HepG2 (cell line): Measurements from ENCODE around the gene KHNYN. TPM values are rescaled to one million over a fixed set of nuclear protein-coding genes. Genes with fewer than 3 reads are reported as not detected.

Source experiments
- CHD2 ChIP-seq: IDR thresholded peaks from 2 replicates; pipeline ENCODE4 v1.6.1; 2011; ENCODE audit warnings: low read depth, low read length, improper control_type of control experiment
- FOXA1 ChIP-seq, 2 experiments: fragments of 450-650 bp in 1 of 2; sonication (generic) in 1 of 2; formaldehyde crosslinking in 1 of 2; IDR thresholded peaks; 2 replicates each; pipeline versions ENCODE4 v1.4.0 to v1.6.1; 2016 to 2020; ENCODE audit warnings: missing genetic modification reagents in 1 of 2
- KDM4B ChIP-seq: sonication (generic); formaldehyde crosslinking; IDR thresholded peaks from 2 replicates; pipeline ENCODE4 v1.4.0; 2020; ENCODE audit warnings: missing genetic modification reagents
- MED8 ChIP-seq: sonication (generic); formaldehyde crosslinking; IDR thresholded peaks from 2 replicates; pipeline ENCODE4 v1.8.1; 2023; ENCODE audit warnings: mild to moderate bottlenecking, missing genetic modification reagents; ENCODE audit not compliant: insufficient replicate concordance
- MLLT10 ChIP-seq: sonication (generic); formaldehyde crosslinking; IDR thresholded peaks from 2 replicates; pipeline ENCODE4 v1.4.0; 2020; ENCODE audit warnings: missing genetic modification reagents
- NCOR1 ChIP-seq: fragments of 200-600 bp; sonication (generic); IDR thresholded peaks from 2 replicates; pipeline ENCODE4 v1.7.0; 2017; ENCODE audit warnings: antibody characterized with exemption, low read length, borderline replicate concordance
- NFE2L2 ChIP-seq: fragments of 150-350 bp; IDR thresholded peaks from 2 replicates; pipeline ENCODE4 v1.6.1; 2014; ENCODE audit warnings: low read length
- NFIB ChIP-seq: sonication (generic); formaldehyde crosslinking; IDR thresholded peaks from 2 replicates; pipeline ENCODE4 v1.9.0; 2021; ENCODE audit warnings: missing genetic modification reagents, mild to moderate bottlenecking, borderline replicate concordance
- POLR2AphosphoS5 ChIP-seq: IDR thresholded peaks from 2 replicates; pipeline ENCODE4 v1.6.1; 2012; ENCODE audit warnings: low read depth, low read length
- ZFP90 ChIP-seq: sonication (generic); formaldehyde crosslinking; IDR thresholded peaks from 2 replicates; pipeline ENCODE4 v1.8.0; 2022; ENCODE audit warnings: missing genetic modification reagents, mild to moderate bottlenecking, inconsistent platforms, borderline replicate concordance
- polyA plus RNA-seq, 8 experiments: library from polyadenylated mRNA; depleted of rRNA in 3 of 8; stranded (reverse) in 7 of 8; unstranded in 1 of 8; fragments of >200 nt; fragmentation: Illumina TruSeq in 4 of 8; extraction: Trizol in 4 of 8; gene quantifications; 2 replicates each; pipeline versions ENCODE4 v1.2.1 to v1.2.3, GENCODE V29; 2011 to 2016; ENCODE audit warnings: low read depth in 4 of 8, missing spikeins in 1 of 8, mixed read lengths in 1 of 8; ENCODE audit not compliant: insufficient read depth in 1 of 8
- total RNA-seq, 5 experiments: library from RNA; depleted of rRNA; stranded (reverse); fragments of >200 nt; fragmentation: Illumina TruSeq; extraction: Trizol; gene quantifications; 2 replicates each; pipeline ENCODE4 v1.2.3, GENCODE V29; 2016; ENCODE audit warnings: low read depth in 1 of 5
- TF ChIP-seq, protein P1 (sequence below): sonication (generic); formaldehyde crosslinking; IDR thresholded peaks from 2 replicates; pipeline ENCODE4 v1.4.0; 2020; ENCODE audit warnings: missing genetic modification reagents, borderline replicate concordance
- TF ChIP-seq, protein P2 (sequence below): sonication (generic); formaldehyde crosslinking; IDR thresholded peaks from 2 replicates; pipeline ENCODE4 v1.4.0; 2020; ENCODE audit warnings: missing genetic modification reagents
- TF ChIP-seq, protein P3 (sequence below): sonication (generic); formaldehyde crosslinking; IDR thresholded peaks from 2 replicates; pipeline ENCODE4 v1.4.0; 2020; ENCODE audit warnings: missing genetic modification reagents, borderline replicate concordance
- TF ChIP-seq, protein P4 (sequence below): sonication (generic); formaldehyde crosslinking; IDR thresholded peaks from 2 replicates; pipeline ENCODE4 v1.5.1; 2020; ENCODE audit warnings: mild to moderate bottlenecking, missing genetic modification reagents, moderate library complexity
- TF ChIP-seq, protein P5 (sequence below): sonication (generic); formaldehyde crosslinking; IDR thresholded peaks from 2 replicates; pipeline ENCODE4 v1.9.0; 2021; ENCODE audit warnings: missing genetic modification reagents, borderline replicate concordance

Gene KHNYN
- total and polyA plus RNA-seq, 2 of the 13 experiments (the other 11 are each of a cell fraction or from before 2014, with no cell fraction given): 52.8 to 75.7 TPM

DNA sequence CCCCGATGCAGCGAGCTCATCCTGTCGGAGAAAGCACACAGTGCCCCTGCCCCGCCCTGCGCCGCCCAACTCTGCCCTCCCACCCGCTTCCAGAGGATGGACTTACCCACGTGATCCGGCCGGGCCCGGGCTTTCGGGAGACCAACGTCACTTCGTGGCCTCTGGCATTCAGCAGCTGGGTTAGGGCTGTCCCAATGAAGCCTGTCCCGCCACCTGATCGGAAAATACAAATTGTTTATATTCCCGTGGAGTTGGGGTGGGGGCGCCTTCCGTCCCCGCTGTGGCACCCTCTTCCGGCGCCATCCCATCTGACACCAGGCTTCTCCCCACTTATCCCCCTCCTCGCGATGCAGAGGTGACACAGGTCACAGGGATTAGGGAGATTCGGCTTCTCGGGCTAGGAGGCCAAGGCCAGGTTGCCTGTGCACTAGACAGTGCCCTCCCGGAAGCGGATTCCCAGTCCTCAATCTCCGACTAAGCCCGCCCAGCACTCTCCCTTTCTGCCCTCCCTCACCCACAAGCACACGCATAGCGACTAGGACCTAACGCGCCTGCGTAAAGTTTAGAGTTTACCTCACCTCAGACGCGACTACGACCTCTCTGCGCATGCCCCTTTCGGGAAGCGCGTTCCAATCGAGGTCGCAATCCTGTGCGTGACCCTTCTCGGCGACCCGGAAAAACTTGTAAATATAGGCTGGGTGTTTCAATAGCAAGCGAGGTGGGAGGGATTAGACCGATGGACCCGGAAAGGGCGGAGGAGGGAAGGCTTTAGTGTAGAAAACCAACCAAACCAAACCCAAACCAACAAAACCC lies 12.7 kb downstream of the KHNYN start, which contains the start of gene SDR39U1 (continued):
- TF ChIP-seq, protein P1, sequence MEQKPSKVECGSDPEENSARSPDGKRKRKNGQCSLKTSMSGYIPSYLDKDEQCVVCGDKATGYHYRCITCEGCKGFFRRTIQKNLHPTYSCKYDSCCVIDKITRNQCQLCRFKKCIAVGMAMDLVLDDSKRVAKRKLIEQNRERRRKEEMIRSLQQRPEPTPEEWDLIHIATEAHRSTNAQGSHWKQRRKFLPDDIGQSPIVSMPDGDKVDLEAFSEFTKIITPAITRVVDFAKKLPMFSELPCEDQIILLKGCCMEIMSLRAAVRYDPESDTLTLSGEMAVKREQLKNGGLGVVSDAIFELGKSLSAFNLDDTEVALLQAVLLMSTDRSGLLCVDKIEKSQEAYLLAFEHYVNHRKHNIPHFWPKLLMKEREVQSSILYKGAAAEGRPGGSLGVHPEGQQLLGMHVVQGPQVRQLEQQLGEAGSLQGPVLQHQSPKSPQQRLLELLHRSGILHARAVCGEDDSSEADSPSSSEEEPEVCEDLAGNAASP: peak; percentile 75
- peak; percentile 97 for TF ChIP-seq POLR2AphosphoS5
- TF ChIP-seq FOXA1 (IDR thresholded peaks at IDR 0.05): peak; percentile 15; the same call in 1 of the 2 replicates
- peak; percentile 92 for TF ChIP-seq FOXA1 (CRISPR knock-in tag; IDR thresholded peaks at IDR 0.05)
- TF ChIP-seq, protein P2, sequence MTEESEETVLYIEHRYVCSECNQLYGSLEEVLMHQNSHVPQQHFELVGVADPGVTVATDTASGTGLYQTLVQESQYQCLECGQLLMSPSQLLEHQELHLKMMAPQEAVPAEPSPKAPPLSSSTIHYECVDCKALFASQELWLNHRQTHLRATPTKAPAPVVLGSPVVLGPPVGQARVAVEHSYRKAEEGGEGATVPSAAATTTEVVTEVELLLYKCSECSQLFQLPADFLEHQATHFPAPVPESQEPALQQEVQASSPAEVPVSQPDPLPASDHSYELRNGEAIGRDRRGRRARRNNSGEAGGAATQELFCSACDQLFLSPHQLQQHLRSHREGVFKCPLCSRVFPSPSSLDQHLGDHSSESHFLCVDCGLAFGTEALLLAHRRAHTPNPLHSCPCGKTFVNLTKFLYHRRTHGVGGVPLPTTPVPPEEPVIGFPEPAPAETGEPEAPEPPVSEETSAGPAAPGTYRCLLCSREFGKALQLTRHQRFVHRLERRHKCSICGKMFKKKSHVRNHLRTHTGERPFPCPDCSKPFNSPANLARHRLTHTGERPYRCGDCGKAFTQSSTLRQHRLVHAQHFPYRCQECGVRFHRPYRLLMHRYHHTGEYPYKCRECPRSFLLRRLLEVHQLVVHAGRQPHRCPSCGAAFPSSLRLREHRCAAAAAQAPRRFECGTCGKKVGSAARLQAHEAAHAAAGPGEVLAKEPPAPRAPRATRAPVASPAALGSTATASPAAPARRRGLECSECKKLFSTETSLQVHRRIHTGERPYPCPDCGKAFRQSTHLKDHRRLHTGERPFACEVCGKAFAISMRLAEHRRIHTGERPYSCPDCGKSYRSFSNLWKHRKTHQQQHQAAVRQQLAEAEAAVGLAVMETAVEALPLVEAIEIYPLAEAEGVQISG (CRISPR knock-in tag): peak; percentile 94
- TF ChIP-seq, protein P3, sequence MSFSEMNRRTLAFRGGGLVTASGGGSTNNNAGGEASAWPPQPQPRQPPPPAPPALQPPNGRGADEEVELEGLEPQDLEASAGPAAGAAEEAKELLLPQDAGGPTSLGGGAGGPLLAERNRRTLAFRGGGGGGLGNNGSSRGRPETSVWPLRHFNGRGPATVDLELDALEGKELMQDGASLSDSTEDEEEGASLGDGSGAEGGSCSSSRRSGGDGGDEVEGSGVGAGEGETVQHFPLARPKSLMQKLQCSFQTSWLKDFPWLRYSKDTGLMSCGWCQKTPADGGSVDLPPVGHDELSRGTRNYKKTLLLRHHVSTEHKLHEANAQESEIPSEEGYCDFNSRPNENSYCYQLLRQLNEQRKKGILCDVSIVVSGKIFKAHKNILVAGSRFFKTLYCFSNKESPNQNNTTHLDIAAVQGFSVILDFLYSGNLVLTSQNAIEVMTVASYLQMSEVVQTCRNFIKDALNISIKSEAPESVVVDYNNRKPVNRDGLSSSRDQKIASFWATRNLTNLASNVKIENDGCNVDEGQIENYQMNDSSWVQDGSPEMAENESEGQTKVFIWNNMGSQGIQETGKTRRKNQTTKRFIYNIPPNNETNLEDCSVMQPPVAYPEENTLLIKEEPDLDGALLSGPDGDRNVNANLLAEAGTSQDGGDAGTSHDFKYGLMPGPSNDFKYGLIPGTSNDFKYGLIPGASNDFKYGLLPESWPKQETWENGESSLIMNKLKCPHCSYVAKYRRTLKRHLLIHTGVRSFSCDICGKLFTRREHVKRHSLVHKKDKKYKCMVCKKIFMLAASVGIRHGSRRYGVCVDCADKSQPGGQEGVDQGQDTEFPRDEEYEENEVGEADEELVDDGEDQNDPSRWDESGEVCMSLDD: peak; percentile 72; the same call in 1 of the 2 replicates
- TF ChIP-seq NFE2L2: peak; percentile 31; the same call in 1 of the 2 replicates
- TF ChIP-seq ZFP90 (CRISPR knock-in tag): peak; percentile 98
- peak; percentile 69 for TF ChIP-seq CHD2
- TF ChIP-seq, protein P4, sequence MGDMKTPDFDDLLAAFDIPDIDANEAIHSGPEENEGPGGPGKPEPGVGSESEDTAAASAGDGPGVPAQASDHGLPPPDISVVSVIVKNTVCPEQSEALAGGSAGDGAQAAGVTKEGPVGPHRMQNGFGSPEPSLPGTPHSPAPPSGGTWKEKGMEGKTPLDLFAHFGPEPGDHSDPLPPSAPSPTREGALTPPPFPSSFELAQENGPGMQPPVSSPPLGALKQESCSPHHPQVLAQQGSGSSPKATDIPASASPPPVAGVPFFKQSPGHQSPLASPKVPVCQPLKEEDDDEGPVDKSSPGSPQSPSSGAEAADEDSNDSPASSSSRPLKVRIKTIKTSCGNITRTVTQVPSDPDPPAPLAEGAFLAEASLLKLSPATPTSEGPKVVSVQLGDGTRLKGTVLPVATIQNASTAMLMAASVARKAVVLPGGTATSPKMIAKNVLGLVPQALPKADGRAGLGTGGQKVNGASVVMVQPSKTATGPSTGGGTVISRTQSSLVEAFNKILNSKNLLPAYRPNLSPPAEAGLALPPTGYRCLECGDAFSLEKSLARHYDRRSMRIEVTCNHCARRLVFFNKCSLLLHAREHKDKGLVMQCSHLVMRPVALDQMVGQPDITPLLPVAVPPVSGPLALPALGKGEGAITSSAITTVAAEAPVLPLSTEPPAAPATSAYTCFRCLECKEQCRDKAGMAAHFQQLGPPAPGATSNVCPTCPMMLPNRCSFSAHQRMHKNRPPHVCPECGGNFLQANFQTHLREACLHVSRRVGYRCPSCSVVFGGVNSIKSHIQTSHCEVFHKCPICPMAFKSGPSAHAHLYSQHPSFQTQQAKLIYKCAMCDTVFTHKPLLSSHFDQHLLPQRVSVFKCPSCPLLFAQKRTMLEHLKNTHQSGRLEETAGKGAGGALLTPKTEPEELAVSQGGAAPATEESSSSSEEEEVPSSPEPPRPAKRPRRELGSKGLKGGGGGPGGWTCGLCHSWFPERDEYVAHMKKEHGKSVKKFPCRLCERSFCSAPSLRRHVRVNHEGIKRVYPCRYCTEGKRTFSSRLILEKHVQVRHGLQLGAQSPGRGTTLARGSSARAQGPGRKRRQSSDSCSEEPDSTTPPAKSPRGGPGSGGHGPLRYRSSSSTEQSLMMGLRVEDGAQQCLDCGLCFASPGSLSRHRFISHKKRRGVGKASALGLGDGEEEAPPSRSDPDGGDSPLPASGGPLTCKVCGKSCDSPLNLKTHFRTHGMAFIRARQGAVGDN: peak; percentile 100
- peak; percentile 93 for TF ChIP-seq MED8
- TF ChIP-seq, protein P5, sequence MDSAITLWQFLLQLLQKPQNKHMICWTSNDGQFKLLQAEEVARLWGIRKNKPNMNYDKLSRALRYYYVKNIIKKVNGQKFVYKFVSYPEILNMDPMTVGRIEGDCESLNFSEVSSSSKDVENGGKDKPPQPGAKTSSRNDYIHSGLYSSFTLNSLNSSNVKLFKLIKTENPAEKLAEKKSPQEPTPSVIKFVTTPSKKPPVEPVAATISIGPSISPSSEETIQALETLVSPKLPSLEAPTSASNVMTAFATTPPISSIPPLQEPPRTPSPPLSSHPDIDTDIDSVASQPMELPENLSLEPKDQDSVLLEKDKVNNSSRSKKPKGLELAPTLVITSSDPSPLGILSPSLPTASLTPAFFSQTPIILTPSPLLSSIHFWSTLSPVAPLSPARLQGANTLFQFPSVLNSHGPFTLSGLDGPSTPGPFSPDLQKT (CRISPR knock-in tag): peak; percentile 87; the same call in 1 of the 2 replicates
- TF ChIP-seq NFIB (CRISPR knock-in tag): no peak
- TF ChIP-seq KDM4B: peak; percentile 96
- no peak for TF ChIP-seq MLLT10 (CRISPR knock-in tag)
- peak; percentile 80; the same call in 1 of the 2 replicates for TF ChIP-seq NCOR1
